Stimulated activated CD8-positive, alpha-beta memory T cell treated with anti-CD3 and anti-CD28 coated beads, Interleukin-12 subunit alpha, Interleukin-12 subunit beta, amount 100 ng/mL, for 4 hours (primary cell): Measurements from ENCODE around the gene BCAR3.

Source experiments
- DNase-seq: peaks from one replicate; pipeline ENCODE4 v3.0.0-alpha.2; 2020; ENCODE audit warnings: low read depth

The BCAR3 gene

DNA sequence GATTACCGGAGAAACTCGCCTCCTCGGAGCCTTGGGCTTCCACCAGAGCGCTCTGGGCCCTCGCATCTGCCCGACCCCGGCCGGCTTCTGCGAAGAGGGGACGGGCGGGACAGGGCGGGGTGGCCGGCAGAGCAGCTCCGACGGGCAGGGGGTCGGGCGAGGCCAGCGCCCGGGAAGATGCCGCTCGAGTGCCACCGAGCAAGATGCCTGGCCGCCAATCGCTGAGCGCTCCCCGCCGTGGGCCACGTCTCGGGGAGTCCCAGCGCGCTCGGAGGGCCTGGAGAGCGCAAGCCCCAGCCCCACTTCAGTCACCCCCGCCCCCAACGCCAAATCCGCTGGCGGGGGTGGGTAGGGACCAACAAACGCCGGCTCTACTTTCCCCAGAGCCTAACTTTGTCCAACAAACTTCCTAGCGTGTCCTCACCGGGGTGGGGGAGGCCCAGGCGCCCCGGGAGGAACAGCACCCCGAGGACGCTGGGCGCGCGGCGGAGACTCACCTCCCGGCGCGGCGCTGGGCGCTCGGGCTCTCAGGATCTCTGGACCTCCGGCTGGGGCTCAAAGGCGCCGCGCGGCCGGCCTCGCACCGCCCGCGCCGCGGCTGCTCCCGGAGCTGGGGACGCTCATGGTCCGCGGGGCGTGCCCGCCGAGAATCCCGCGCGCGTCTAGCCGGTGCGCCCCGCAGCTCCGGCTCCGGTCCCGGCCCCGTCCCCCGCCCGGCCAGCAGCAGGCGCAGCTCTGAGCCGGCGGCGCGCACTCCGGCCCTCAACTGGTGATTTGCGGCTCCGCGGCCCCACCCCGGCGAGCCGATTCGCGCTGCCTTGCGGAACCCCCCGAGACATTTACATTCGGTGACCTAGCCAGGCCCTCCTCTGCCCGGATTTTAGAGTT lies at the start of gene BCAR3:
BCAR3 (minus strand) TSS at position 737 of the 888 bp plus-strand sequence. CDS start 6,907 bp downstream, outside the sequence.
- no peak for DNase-seq

DNA sequence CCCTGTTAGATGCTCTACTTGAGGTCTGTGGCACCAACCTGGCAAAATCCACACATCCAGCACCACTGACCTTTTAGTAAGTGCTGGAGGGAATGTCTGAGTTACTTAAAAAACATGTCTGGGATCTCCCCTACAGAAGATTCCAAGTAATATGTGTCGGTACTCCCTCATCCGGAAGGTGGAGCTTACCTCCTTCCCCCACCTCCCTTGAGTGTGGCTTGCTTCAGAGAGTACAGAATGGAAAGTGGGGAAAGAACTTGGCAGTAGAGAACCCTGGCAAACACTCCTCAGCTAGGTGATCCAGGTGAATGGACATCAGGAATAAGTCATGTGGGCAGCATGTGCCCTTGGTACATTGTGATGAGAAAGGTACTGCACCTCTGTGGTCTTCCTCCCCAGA lies 49.0 kb upstream of the BCAR3 start:
- no peak for DNase-seq

DNA sequence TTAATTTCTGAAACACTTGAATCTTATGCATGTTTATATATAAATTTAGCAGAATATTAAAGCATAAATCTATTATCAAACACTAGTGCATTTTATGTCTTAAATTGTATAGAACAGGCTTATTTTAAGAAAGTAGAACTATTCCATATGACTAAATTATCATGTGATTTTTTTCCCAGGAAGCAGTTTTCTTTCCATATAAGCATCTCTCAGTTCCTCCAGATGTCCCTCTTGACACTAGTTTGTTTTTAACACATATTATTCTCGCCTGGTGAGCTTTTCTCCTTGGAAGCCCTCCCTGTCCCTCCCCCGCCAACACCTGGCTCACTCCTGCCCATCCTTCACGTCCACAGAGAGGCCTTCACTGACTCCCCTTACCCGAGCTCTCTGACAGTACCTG lies 48.3 kb upstream of the BCAR3 start:
- no peak for DNase-seq

DNA sequence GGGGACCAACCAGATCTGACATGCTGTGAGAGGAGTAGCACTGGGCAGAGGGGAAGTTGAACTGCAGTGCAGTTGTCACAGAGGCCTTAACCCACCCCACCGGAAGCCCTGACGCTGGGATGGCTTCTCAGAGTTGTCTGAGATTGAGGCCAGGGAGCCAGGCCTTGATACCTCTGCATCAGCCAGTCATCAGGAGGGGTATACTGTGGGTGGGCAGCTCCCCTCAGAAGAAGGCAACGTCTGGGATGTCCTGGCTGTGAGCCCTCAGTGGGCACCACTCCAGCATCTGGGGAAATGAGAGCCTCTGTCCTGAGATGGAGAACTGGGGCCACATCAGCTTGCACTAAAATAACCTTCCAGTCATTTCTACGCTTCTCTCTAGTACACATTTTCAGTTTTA lies 47.9 kb upstream of the BCAR3 start:
- no peak for DNase-seq

DNA sequence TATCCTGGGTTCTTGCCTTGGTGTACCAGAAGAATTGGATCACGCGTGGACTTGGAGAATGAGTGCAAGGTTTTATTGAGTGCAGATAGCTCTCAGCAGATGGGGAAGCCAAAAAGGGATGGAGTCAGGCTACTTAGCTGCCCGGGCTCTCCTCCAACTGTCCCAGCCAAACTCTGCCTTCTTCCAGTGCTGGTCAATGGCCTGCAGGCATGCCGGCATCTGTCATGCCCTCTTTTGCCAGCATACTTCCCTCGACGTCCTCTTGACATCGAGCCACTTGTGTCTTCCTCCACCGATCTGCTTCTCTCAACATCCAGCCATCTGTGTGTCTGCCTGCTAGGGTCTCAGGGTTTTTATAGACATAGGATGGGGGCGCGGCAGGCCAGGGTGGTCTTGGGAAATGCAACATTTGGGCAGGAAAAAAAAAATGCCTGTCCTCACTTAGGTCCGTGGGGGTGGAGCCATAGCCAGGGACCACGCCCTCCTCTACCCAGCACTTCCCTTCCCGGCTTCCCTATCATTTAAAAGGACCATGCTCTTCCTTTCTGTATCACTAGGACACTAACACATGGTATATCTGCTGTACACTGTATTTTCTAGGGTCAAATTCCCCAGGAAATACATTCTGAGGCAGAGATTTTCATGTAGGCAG lies 47.0 kb upstream of the BCAR3 start:
- DNase-seq: no peak

DNA sequence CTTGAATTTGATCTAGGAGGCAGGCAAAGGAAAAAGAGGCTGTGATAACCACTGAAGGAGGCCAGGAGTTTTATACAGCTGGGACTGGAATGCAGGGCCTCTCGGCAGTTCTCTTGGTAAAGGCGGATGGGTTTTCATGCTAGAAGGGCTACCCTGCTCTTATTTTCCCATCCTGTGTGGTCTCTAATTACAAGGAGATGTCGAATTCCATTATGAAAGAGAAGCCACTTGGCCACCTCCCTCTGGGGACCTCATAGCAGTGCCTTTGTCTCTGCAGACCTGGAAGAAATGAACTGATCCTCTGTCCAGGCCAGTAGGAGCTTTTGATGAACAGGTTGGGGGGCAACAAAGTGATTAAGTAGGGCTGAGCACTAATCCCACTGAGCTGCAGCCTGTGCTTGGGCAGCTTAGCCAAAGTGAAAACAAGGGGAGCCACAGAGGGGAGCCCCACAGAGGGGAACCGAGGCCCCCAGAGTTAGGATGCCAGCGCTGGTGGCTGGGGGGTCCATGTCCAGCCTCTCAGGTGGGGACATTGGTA lies 42.2 kb upstream of the BCAR3 start:
- DNase-seq: no peak

DNA sequence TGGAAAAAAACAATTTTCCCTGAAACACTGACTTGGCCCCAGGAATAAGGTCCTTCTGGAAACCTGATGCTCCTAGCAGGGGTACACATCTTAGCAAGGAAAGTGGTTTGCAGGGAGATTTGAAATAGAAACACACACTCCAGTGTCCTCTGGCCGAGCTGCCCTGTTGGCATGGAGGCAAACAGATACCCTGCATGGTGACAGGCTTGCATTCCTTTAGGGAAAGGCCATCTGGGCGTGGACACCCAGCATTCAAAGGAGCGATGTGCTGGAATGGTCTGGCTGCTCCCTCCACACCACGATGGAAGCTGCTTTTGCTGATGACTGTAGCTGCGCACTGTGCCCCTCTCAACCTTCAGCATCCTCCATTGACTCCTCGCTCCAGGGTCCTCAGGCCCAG lies 41.5 kb upstream of the BCAR3 start:
- no peak for DNase-seq

DNA sequence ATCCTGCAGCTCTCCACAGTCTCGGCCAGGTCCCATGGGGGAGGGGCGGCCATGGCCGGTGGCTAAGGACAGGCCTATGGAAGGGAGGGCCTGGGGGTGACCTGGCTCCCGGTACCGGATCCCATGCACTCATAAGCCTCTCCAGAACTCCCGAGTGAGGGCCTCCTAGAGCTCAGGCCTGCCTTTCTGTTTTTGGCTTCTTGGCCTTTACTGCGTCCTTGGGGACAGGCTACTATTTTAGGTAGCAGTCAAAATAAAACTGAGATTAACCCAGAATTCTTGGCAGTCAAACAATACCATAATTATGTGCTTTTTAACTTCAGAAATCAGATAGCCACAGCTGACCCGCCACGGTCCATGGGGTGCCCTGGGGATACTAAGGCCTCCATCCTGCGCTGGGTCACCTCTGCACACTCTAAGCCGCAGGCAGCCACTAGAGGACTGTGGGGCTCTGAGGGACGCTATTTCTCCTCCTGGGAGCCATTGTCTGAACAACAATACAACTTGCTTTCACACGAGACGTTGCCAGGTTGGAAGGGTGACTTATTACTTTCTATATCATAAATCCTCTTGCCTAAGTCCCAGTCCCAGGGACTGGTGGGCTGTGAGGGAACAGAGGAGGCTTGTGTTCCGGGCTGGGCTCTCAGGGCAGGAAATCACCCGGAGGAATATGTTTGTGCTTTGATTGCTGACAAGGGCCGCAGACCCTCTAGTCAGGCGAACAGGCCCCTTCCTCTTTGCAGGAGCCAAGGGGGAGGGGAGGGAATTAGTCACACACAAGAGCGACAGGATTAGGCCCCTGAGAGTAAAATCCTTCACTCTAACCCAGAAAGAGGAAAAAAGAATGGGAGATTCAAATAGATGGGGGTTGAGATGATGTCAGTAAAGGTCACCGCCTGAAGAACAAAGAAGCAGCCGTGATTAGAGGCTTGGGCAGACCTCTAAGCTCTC lies 40.7 kb upstream of the BCAR3 start:
- no peak for DNase-seq

DNA sequence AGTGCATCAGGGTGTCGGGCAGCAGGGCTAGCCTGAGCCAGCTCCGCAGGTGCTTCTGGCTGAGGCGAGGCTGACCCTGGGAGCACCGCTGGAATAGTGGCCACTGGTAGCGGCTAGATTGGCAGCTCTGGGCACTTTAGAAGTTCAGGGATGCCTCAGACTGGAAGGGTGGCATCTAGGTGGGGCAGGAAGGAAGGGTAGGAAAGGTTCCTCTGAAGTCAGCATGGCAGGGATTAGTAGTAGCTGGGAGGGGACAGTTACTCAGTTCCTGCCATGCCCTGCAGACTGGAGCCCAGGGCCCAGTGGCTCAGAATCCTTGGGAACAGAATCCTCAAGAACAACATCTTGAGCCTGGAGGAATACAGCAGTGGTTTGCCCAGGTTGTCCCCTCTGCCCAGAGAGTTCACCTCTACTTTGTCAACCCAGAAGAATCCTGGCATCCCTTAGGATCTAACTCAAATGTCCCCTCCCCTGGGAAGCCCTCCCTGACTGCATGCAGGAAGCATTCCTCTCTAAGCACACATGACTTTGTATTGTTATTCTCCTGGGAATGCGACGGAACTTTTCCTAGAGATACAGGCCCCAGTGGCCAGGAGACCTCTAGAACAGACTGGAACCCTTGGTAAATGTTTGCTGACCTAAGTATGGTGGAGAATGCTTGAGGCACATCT lies 39.5 kb upstream of the BCAR3 start:
- no peak for DNase-seq

DNA sequence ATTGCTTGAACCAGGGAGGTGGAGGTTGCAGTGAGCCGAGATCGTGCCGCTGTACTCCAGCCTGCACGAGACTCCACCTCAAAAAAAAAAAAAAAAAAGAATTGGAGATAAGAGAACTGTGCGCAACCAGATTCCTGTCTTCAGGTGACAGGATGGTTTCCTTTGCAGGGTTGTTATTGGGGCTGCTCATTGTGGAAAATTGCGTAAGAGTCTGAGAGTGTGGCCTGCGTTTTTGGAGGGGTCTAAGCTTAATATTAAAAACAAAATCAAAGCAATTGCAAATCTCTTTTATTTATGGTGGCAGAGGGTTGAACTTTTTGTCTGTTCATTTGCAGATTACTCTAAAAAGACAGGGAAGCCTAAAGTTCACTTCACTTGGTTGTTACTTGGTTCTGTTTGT lies 36.0 kb upstream of the BCAR3 start:
- DNase-seq: no peak

DNA sequence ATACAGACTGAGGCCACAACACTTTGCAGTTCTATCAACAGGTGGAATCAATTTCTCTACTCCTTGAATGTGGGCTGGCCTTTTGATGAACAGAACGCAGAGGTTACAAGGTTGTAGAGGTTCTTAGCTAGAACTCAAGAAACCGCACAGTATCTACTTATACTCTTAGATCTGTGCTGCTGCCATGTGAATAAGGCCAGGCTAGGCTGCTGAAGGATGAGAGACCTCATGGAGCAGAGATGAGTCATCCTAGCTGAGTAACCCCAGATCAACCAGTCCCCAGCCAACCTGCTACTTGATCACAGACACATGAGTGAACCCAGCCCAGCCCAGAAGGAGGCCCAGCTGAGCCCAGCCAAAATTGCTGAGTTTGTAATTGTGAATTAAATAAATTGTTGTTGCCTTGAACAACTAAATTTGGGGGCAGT lies 35.3 kb upstream of the BCAR3 start:
- DNase-seq: no peak

DNA sequence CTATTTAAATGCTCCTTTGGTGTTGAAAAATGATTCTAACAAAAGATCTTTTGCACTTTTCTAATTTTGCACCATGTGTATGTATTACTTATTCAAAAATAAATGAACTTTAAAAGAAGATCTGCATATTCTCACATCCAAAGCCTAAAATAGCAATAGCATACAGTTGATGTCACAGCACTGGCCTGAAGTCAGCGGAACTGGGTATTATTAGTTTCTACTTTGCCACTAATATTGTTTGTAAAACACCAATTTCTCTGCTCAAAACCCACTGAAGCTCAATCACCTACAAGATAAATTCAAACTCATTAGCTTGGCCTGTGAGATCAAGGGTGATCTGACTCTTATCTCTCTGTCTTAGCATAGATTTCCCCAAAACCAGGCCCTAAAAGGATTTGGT lies 34.5 kb upstream of the BCAR3 start:
- no peak for DNase-seq

DNA sequence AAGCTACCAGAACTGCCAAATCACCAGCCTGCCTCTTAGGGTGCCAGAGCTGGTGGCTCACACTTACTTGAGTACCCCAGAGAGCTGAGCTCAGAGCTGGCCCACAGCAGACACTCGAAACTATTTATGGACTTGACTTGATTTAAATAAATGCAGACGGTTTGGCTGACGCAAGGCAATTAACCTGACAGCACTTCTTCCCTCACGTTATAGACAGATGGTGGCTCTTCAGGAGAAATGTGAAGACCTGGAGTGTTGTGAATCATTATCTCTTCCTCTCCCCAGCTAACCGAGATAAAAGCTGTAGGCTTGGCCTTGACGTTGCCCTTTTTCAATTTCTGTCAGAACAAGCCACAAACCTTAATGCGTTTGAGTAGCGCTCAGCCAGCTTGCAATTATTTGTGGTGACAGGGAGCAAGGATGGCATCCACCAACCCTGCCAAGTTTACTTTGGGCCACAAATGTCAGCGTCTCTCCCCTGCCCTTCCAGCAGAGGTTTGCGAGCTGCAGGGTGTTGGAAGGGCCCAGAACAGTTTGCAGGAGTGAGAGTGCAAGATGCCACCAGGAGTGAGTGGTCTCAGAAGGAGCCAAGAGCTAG lies 34.0 kb upstream of the BCAR3 start:
- DNase-seq: no peak

DNA sequence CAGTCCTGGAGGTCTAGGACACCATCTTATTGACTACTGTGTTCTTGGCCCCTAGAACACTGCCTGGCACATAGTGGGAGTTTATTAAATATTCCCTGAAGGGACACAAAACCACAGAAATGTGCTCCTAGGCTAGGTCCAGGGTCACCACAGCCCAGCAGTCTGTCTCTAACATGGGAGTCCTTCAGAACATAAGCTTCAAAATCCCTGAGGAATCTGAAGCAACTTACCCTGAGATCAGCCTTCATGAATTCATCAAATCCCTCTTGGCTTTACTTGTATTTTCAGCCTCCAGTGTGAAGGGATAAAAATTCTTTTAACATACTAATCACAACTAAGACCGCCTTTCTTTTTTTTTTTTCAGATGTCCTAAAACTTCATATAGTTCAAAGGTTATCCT lies 32.7 kb upstream of the BCAR3 start:
- no peak for DNase-seq

DNA sequence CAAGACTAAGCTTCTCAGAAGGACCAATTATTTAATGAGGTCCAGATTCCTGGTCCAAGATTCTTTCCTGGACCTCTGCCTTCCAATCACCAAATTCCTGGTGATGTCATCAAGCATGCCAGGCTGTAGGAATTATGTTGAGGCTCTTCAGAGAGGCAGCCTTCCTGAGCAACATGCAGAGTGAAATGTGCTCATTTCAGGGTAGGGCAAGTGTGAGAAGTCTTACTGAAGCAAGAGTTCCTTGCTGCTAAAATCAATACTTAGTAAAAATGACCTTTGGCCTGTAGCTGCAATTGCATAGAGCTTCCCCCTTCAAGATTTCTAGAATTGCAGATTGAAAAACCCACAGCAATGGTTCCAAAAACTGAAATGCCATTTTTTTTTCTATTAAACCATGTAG lies 31.7 kb upstream of the BCAR3 start:
- DNase-seq: no peak

DNA sequence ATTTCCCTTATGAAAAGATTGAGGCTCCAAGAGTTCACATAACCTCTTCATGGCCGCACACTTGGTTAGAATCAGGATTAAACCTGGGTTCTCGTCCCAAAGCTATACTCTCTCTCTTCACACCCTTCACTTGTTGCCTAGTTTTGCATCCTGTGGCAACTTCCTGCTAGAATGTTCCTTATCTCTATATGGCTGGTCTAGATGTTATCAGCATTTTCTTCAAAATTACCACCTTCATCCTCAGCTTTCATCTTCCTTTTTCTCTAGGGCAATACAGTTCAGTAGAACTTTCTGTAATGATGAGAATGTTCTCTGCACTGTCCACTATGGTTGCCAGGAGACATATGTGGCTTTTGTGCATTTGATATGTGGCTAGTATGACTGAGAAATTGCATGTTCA lies 31.1 kb upstream of the BCAR3 start:
- no peak for DNase-seq

DNA sequence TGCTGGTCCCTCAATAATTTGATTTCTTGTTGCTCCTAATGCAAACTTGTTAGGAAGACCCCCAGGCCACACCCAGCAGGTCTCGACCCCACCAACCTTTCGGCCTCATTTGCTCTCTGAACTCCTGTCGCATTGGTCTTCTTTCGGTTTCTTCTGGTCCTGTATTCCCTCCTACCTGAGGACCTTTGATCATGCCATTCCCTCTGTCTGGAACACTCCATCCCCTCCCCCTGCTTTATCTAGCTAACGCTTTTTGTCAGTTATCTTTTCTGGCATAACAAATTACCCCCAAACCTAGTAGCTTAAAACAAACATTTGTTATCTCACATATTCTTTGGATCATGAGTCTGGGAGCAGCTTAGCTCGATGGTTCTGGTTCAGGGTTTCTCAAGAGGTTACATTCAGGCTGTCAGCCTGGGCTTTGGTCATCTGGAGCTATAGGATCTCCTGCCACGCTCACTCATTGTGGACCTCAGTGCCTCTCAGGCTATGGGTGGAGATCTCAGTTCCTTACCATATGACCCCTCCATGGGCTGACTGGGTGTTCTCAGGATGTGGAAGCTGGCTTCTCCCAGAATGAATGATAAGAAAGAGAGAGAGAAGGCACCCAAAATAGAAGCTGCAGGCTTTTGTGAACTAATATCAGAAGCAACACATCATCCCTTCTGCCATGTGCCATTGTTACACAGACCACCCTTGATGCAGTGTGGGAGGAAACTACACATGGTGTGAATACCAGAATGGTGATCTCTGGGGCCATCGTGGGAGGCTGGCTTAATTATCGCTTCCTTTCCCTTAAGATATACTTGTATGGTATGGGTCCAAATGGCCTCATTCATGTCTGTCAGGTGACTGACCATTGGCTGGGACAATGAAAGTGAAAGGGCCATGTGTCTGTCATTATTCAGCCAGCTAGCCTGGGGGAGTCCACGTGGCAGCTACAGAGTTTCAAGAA lies 29.1 kb upstream of the BCAR3 start:
- no peak for DNase-seq

DNA sequence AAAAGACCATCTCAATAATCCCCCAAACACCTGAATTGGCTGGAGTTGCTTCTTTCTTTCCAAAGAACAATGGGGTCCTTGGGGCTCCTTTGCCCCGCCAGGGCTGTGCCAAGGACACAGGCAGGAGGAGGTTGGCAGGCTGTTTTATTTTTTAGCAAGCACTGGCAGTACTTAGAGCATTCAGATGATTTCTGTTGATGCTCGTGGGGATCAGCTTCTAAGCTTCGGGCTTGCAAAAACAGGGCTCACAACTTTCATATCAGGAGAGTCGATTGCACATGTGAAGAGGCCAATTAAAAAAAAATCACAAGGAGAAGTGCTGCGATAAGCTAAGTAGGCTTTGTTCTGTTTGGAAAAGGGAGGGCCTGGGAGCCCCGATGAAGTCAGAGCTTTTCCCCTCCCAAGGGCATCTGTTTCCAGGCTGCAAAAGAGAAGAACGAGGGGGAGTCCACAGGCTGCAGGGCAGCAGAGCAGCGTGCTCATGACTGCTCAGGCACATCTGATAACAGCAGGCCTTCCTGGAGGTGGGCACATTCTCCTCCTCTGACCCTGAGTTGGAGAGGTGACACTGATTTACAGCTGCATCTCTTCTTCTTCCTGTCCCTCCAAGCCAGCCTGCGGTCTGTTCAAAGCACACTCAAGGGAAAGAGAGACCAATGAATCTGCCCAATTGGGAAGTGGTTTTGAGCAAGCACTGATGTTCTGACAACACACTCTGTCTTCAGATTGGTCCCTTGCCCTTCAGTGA lies 27.3 kb upstream of the BCAR3 start:
- DNase-seq: no peak

DNA sequence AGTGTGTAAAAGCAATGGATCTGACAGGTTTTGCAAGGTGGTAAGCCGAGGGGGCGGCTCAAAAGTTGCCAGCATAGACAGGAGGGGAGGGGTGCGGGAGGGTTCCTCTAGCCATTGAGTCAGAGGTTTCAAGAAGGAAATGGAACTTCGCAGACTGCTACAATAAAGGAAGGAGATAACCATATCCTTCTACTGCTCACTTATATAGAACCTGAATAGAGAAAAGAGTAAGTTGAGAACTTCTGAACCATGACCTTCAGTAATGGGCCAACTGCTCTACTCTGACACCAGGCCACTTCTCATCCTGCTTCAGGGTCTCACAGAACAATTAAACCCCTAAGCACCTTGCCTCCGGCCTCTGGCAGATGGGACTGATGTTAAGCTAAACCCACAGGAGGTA lies 26.3 kb upstream of the BCAR3 start:
- no peak for DNase-seq
